Common myeloid progenitor, CD34-positive (primary cell): Measurements from ENCODE around the gene CHRNB4.

Experiments
- CTCF ChIA-PET: fragments of 350-600 bp; sonication (Branson Sonifier 250); formaldehyde crosslinking; loops from one replicate; lab custom pipeline; 2021; ENCODE audit warnings: antibody characterized with exemption; lab: Charles Lee
- POLR2A ChIA-PET: fragments of 350-600 bp; sonication (Branson Sonifier 250); formaldehyde crosslinking; loops from one replicate; lab custom pipeline; 2021; ENCODE audit warnings: antibody characterized with exemption; lab: Charles Lee
- DNase-seq, 3 donors: peaks; one replicate each; pipeline versions ENCODE4 v3.0.0 to v3.0.0-alpha.2; 2013
- H3K27ac ChIP-seq, 2 experiments: 1 replicate in 1 of 2; 2 replicates in 1 of 2; pipeline ENCODE4 v1.7.0; 2013; ENCODE audit warnings: inconsistent platforms in 2 of 2, low read length in 2 of 2, mild to moderate bottlenecking in 2 of 2, low read depth in 1 of 2, moderate library complexity in 1 of 2; ENCODE audit not compliant: severe bottlenecking in 2 of 2, insufficient read depth in 1 of 2, poor library complexity in 1 of 2
- H3K27me3 ChIP-seq, 5 experiments: replicated peaks in 2 of 5; 1 replicate in 3 of 5; 2 replicates in 2 of 5; pipeline versions ENCODE4 v1.6.1 to v1.7.0; 2013; ENCODE audit warnings: low read length in 4 of 5, mild to moderate bottlenecking in 2 of 5, moderate library complexity in 2 of 5, inconsistent platforms in 1 of 5; ENCODE audit not compliant: insufficient read depth in 5 of 5, control insufficient read depth in 4 of 5
- H3K36me3 ChIP-seq, 4 experiments: 1 replicate in 2 of 4; 2 replicates in 2 of 4; pipeline versions ENCODE4 v1.6.1 to v1.7.0; 2013; ENCODE audit warnings: low read length in 3 of 4, control low read depth in 1 of 4, mild to moderate bottlenecking in 1 of 4; ENCODE audit not compliant: control insufficient read depth in 4 of 4, insufficient read depth in 4 of 4
- H3K4me1 ChIP-seq, 4 experiments: 1 replicate in 3 of 4; 2 replicates in 1 of 4; pipeline versions ENCODE4 v1.6.1 to v1.7.1; 2013; ENCODE audit warnings: low read length in 3 of 4, mild to moderate bottlenecking in 3 of 4, control low read depth in 1 of 4, inconsistent platforms in 1 of 4, moderate library complexity in 1 of 4; ENCODE audit not compliant: control insufficient read depth in 4 of 4, insufficient read depth in 4 of 4; ENCODE audit errors: control extremely low read depth in 1 of 4
- H3K4me3 ChIP-seq, 7 experiments: 1 replicate in 4 of 7; 2 replicates in 3 of 7; pipeline versions ENCODE4 v1.5.1 to v1.7.0; 2013; ENCODE audit warnings: mild to moderate bottlenecking in 7 of 7, low read length in 6 of 7, moderate library complexity in 6 of 7, inconsistent platforms in 2 of 7, low read depth in 2 of 7, control low read depth in 1 of 7; ENCODE audit not compliant: insufficient read depth in 4 of 7, control insufficient read depth in 1 of 7; ENCODE audit errors: extremely low read depth in 1 of 7
- H3K9me3 ChIP-seq, 5 experiments: 1 replicate in 4 of 5; 2 replicates in 1 of 5; pipeline versions ENCODE4 v1.6.1 to v1.7.1; 2013; ENCODE audit warnings: low read length in 4 of 5, mild to moderate bottlenecking in 2 of 5, inconsistent platforms in 1 of 5, low read depth in 1 of 5, moderate library complexity in 1 of 5; ENCODE audit not compliant: control insufficient read depth in 4 of 5, insufficient read depth in 2 of 5; ENCODE audit errors: control extremely low read depth in 1 of 5
- WGBS: methylation state at CpG from one replicate; pipeline ENCODE4 v1.1.5; 2013; ENCODE audit not compliant: insufficient coverage; 5-methylcytosine and 5-hydroxymethylcytosine counted together

Gene CHRNB4

DNA sequence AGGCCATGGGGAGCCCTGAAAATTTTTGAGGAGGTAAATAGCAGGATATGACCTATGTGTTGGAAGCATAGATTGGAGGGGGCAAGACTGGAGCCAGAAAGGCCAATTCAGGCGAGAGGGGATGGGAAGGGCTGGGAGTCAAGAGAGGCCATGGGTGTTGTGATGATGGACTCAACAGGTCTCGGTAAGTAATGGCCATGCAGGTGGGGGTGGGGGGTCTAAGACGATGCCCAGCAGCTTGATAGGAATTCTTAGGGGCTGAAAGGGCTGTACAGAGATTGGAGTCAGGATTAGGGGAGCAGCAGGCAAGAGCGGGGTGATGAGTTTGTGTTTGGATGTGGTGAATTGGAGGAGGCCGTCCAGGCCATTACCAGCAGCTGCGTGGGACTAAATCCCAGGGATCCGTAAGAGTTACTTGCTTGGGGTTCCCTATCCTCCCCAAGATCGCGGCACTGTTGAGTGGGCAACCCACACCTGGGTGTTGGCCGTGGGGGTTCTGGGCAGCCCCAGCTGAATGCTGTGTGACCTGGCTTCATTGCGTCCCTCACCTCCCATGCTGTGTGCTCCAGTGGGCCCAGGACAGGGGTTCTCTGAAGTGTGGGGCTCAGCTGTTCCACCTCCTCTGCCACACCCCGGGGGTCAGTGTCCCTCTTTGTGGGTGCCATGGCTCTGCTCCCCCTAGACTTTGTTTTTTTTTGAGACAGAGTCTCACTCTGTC is 41.8 kb upstream of the CHRNB4 start:
- Histone ChIP-seq H3K4me1 (peaks cover 3 to 32% (median 25%) of the 10 kb centered on the region in 4 experiments), H3K27ac (no peak overlapping the region), H3K27me3 (no peaks in the 10 kb centered on the region), H3K36me3 (no peaks in the 10 kb centered on the region), H3K9me3 (no peaks in the 10 kb centered on the region), H3K4me3 (no peak overlapping the region)
- 100% methylated on average over 10 of the region's 12 CpGs for WGBS
- POLR2A ChIA-PET: no interaction called here
- DNase-seq: no peak
- CTCF ChIA-PET: interaction anchor here (0.6 to 1.8 kb wide), 2 partner anchors 26 to 402 kb away, joined by 3 read pairs; no protein-coding TSS in a partner anchor

DNA sequence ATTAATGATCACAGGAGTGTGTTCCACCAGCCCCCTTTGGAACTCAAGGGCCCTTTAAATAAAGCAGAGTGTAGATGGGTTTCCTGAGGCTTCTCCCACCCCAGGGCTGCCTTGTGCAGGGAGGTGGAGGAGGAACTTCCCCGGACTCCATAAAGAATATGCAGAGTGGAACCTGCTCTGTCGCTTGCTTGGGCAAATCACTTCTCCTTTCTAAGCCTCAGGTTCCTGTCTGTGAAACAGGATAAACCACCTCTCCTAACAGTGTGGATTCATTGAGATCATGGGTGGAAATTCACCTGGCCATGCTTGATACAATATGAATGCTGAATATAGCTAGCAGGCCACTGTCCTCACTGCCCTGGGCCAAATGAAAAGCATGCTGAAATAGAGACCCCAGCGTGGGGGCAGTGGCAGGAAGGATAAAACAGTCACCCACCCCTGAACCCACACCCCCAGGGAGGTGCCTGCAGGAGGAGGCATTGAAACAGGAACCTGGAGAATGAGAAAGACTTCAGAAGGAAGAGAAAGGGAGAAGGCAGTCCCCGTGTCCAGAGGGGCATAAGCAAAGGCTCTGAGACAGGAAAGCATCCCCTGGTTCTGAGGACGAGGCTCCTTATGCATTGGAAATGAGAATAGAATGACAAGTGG is 41.1 kb upstream of the CHRNB4 start:
- peak in 1 of 3 donors; percentile 15 for DNase-seq
- H3K27me3 ChIP-seq: no peaks in the 10 kb centered on the region
- H3K9me3 ChIP-seq: no peaks in the 10 kb centered on the region
- 46% methylated on average over 4 of the region's 5 CpGs for WGBS
- no peaks in the 10 kb centered on the region for H3K36me3 ChIP-seq
- H3K4me1 ChIP-seq: peaks cover 3 to 32% (median 25%) of the 10 kb centered on the region in 4 experiments
- no peak overlapping the region for H3K4me3 ChIP-seq
- ChIA-PET CTCF (interaction anchor here (1.3 to 1.8 kb wide), 2 partner anchors 27 to 44 kb away, joined by 3 read pairs; no protein-coding TSS in a partner anchor), POLR2A (no interaction called here)
- no peak overlapping the region for H3K27ac ChIP-seq

DNA sequence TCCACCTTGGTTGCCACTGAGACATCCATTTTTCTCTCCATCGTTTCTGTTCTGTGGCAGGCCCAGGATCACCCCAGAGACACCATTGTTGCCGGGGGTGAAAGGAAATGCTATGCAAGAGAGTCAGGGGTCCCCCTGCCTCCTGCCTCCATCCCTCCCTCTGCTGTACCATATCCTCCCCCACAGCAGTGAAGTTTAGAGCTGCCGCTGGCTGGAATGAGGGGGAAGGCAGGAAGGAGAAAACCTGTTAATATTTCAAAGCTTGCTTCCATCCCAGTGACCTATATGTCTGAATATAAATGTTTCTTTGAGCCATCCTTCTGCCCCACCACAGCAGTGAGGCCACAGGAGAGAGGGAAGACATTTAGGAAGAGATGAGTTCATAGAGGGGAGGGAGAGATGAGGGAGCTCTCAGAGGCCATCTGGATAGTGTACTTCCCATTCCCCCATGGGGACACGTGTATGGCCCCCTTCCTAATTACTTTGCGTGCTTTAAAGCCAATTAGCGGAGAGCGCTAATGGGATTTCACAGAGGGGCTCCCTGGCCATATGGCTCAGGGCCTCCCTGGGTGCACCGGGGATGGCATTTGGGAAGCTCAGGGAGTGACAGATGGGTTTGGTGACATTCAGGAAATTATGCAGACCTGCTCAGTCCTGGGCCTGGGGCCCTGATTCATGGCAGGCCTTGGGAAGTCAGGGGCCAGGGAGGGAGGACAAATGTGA is 40.4 kb upstream of the CHRNB4 start:
- CTCF ChIA-PET: interaction anchor here (1.3 kb wide), 1 partner anchor 43 kb away, joined by 3 read pairs; no protein-coding TSS in a partner anchor
- no peak overlapping the region for H3K4me3 ChIP-seq
- H3K27me3 ChIP-seq: no peaks in the 10 kb centered on the region
- H3K9me3 ChIP-seq: no peaks in the 10 kb centered on the region
- peaks cover 3 to 32% (median 25%) of the 10 kb centered on the region in 4 experiments for H3K4me1 ChIP-seq
- H3K36me3 ChIP-seq: no peaks in the 10 kb centered on the region
- POLR2A ChIA-PET: no interaction called here
- 20% methylated on average over 1 of the region's 8 CpGs for WGBS
- DNase-seq: no peak
- H3K27ac ChIP-seq: no peak overlapping the region

DNA sequence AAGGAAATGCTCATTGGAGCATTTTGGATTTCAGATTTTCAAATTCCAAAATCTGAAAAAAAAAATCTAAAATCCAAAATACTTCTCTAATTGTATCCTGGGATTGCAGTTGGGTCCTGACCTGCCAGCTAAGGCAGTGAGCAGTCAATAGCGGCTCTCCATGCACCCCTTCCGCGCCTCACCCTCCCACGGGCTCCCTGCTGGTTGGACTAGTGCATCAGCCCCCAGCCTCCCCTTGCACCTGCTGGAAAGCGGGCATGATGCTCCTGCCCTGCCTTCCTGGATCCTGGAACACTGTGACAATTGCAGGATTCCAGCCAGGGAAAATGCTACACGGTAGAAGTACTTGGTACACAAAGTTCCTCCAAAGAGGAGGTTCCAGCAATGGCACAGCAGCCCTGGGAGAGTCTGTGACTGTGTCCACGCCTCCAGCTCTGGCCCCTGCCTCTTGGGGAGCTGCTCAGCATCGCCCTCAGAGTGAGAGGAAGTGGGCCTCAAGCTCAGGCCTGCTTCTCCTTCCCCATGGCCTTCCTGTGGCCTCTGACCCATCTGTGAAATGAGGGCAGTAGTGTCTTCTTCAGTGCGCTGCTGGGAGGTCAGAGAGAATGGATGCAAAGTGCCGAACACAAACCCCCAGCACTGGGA is 39.5 kb upstream of the CHRNB4 start:
- Histone ChIP-seq H3K4me3 (no peak overlapping the region), H3K36me3 (no peaks in the 10 kb centered on the region), H3K27ac (no peak overlapping the region), H3K9me3 (no peaks in the 10 kb centered on the region), H3K27me3 (no peaks in the 10 kb centered on the region), H3K4me1 (peaks cover 3 to 32% (median 25%) of the 10 kb centered on the region in 4 experiments)
- 73% methylated on average over 8 of the region's 10 CpGs for WGBS
- ChIA-PET CTCF (interaction anchor here (1.3 kb wide), 1 partner anchor 42 kb away, joined by 3 read pairs; no protein-coding TSS in a partner anchor), POLR2A (no interaction called here)
- peak in 1 of 3 donors; percentile 8 for DNase-seq

DNA sequence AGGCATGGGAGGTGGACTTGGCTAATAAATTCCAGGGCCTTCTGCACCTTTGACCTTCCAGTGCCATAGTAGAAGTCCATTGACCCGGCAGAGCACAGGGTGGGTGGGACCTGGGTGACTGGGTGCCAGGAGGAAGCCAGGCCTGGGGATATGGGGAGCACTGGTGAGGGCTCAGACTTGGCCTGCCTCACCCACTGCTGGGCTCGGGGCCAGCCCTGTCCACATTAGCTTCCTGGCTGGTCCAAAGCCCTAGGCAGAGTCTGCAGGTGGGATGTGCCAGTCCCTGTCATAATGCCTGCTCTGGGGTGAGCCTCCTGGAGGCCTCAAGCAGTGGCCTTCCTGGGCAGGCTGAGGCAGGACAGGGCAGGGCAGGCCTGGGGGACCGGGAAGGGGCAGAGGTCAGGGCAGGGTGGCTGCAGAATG is 38.1 kb upstream of the CHRNB4 start:
- no peak for DNase-seq
- Histone ChIP-seq H3K9me3 (no peaks in the 10 kb centered on the region), H3K27me3 (no peaks in the 10 kb centered on the region), H3K36me3 (no peaks in the 10 kb centered on the region), H3K27ac (no peak overlapping the region), H3K4me1 (peaks cover 3 to 32% (median 25%) of the 10 kb centered on the region in 4 experiments), H3K4me3 (no peak overlapping the region)
- ChIA-PET POLR2A (no interaction called here), CTCF (no interaction called here)
- WGBS: 83% methylated on average over 3 of the region's 3 CpGs

DNA sequence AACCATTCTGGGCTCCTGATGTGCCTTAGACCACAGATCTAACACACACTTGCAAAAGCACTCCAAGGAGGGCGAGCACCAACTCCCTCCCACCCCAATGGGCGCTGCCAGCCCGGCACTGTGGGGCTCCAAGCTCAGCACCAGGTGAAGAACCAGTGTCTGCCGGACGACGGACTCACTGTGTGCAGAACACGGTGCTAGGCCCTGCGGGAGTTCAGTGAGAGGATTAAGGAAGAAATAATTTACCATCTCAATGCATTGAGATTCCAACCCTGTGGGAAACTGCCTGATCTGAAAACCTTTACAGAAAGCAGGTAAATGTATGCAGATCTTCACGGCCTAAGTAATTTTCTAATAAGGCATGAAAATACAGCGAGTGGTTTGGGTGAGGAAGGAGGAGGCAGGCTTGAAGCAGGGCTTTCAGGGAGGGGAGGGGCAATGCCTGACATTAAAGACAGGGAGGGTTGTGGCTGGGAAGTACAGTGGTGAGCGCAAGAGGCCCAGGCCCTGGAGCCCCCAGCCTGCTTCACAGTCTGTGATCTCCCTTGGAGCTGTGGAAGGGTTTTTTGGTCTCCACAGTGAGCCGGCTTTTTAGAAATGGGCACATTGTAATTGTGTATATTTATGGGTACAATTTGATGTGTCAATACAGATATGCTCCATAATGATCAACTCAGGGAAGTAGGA is 35.6 kb upstream of the CHRNB4 start:
- POLR2A ChIA-PET: no interaction called here
- CTCF ChIA-PET: interaction anchor here (1.0 to 1.4 kb wide), 2 partner anchors 9 to 24 kb away, joined by 3 read pairs; no protein-coding TSS in a partner anchor
- peaks cover 0 to 4% (median 0%) of the 10 kb centered on the region in 5 experiments for H3K9me3 ChIP-seq
- no peak for DNase-seq
- no peak overlapping the region for H3K4me3 ChIP-seq
- WGBS: 100% methylated on average over 8 of the region's 12 CpGs
- H3K27me3 ChIP-seq: no peaks in the 10 kb centered on the region
- H3K27ac ChIP-seq: no peak overlapping the region
- H3K36me3 ChIP-seq: no peaks in the 10 kb centered on the region
- H3K4me1 ChIP-seq: peaks cover 3 to 21% (median 14%) of the 10 kb centered on the region in 4 experiments
